Measurements from ENCODE around the gene UPB1. TPM values are rescaled to one million over a fixed set of nuclear protein-coding genes. Genes with fewer than 3 reads are reported as not detected.

The UPB1 gene
- total RNA-seq, 2 donors from 2014 or later, result 0.52 TPM; not detected in 1

DNA sequence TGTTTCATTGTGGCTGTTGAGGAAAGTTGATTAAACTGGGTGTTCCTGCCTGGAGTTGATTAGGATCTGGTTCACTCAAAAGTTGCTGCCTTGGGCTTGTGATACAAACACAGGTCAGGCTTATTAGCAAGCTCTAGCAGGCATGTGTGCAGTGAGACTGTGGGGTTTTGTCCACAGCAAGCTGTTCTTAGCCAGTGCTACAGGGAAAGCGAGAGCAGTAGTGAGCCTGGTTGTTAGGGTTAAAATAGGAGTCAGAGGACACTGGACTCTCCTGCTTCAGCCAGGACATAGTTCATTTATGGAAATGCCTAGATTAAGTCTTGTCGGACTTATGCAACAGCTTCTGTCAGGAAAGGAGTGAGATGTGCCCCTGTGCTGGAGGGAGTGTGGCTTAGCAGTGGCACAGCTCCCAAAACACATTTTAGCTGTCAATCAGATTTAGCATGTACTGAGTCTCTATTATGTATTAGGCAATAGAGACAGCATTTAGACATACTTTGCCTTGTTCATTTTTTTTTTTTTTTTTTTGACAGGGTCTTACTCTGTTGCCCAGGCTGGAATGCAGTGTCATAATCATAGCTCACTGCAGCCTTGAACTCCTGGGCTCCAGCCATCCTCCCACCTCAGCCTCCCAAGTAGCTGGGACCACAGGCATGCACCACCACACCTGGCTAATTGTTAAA is 69.4 kb downstream of the UPB1 start:
- no peak overlapping the region for H3K27ac ChIP-seq
- no peaks in the 10 kb centered on the region for H3K27me3 ChIP-seq
- no peak for DNase-seq
- TF ChIP-seq POLR2A (IDR thresholded peaks at IDR 0.05), result no peak
- TF ChIP-seq, protein P1, sequence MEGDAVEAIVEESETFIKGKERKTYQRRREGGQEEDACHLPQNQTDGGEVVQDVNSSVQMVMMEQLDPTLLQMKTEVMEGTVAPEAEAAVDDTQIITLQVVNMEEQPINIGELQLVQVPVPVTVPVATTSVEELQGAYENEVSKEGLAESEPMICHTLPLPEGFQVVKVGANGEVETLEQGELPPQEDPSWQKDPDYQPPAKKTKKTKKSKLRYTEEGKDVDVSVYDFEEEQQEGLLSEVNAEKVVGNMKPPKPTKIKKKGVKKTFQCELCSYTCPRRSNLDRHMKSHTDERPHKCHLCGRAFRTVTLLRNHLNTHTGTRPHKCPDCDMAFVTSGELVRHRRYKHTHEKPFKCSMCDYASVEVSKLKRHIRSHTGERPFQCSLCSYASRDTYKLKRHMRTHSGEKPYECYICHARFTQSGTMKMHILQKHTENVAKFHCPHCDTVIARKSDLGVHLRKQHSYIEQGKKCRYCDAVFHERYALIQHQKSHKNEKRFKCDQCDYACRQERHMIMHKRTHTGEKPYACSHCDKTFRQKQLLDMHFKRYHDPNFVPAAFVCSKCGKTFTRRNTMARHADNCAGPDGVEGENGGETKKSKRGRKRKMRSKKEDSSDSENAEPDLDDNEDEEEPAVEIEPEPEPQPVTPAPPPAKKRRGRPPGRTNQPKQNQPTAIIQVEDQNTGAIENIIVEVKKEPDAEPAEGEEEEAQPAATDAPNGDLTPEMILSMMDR (IDR thresholded peaks at IDR 0.05), result no peak
- WGBS, 2 donors, result 46 to 52% methylated on average over 2 of the region's 2 CpGs
- H3K9me3 ChIP-seq, result no peaks in the 10 kb centered on the region
- intact Hi-C loops (cut with DNase I), result no loop called here
- peak; percentile 24 for ATAC-seq
- peaks cover 20% of the 10 kb centered on the region for H3K4me1 ChIP-seq
- no peak overlapping the region for H3K4me3 ChIP-seq
- peaks cover 0 to 7% of the 10 kb centered on the region in 2 donors for H3K36me3 ChIP-seq (replicated peaks in 1 of 2; ENCODE audit: insufficient read depth in 1 of 2, low read depth in 2 of 2)

DNA sequence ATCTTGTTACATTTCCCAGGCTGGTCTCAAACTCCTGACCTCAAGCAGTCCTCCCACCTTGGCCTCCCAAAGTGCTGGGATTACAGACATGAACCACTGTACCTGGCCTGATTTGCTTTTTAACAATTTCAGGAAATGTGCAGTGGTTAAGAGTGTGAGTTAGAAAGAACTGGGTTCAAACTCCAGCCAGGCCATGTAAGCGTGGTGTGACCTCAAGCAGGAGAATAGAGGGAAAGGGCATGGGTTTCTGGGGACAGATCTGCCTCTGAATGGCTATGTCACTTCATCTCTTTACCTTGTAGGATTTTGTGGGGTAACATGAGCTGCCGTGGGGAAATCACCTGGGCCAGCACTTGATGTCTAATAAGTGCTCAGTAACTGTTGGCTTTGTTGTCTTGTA is 69.9 kb downstream of the UPB1 start:
- 88 to 94% methylated on average over 2 of the region's 2 CpGs for WGBS, 2 donors
- intact Hi-C loops (cut with DNase I), result no loop called here
- Histone ChIP-seq H3K4me3 (no peak overlapping the region), H3K27ac (no peak overlapping the region), H3K9me3 (no peaks in the 10 kb centered on the region), H3K27me3 (no peaks in the 10 kb centered on the region), H3K4me1 (peaks cover 20% of the 10 kb centered on the region), H3K36me3 (replicated peaks in 1 of 2; ENCODE audit: insufficient read depth in 1 of 2, low read depth in 2 of 2) (peaks cover 0 to 7% of the 10 kb centered on the region in 2 donors)
- no peak for ATAC-seq
- DNase-seq, result no peak
- TF ChIP-seq, protein P1 (IDR thresholded peaks at IDR 0.05), result no peak
- no peak for TF ChIP-seq POLR2A (IDR thresholded peaks at IDR 0.05)

DNA sequence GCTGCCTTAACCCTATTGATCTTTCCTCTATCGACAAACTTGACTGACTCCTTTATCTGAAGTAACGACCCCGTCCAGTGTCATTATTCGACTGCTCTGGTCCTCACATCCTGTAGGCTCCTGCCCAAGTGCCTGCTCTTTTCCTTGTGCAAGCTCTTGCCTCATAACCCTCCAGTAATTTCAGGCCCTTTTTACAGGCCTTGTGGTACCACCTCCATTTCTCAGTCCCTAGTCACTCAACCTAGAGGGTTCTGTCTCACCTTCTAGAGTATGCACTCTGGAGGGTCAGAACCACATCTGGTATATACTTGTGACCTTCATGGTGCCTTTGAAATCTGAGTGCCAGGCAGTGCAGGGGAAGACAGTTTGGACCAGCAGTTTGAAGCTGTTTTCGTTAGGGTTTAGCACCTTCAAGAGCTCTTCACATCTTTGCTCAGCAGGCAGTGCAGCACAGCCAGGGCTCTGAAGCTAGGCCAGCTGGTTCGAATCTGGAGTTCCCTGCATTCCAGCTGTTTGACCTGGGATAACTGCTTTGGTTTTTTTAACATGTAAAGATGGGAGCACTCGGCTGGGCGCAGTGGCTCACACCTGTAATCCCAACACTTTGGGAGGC is 71.9 kb downstream of the UPB1 start:
- no peak overlapping the region for H3K4me3 ChIP-seq
- intact Hi-C loops (cut with DNase I), result no loop called here
- ATAC-seq, result no peak
- WGBS, 2 donors, result 50 to 52% methylated on average over 8 of the region's 8 CpGs
- H3K4me1 ChIP-seq, result peaks cover 26% of the 10 kb centered on the region
- DNase-seq, result no peak
- H3K27me3 ChIP-seq, result no peaks in the 10 kb centered on the region
- no peaks in the 10 kb centered on the region for H3K9me3 ChIP-seq
- peaks cover under 1 to 7% of the 10 kb centered on the region in 2 donors for H3K36me3 ChIP-seq (replicated peaks in 1 of 2; ENCODE audit: insufficient read depth in 1 of 2, low read depth in 2 of 2)
- no peak overlapping the region for H3K27ac ChIP-seq
- TF ChIP-seq, protein P1 (IDR thresholded peaks at IDR 0.05), result no peak
- no peak for TF ChIP-seq POLR2A (IDR thresholded peaks at IDR 0.05)

DNA sequence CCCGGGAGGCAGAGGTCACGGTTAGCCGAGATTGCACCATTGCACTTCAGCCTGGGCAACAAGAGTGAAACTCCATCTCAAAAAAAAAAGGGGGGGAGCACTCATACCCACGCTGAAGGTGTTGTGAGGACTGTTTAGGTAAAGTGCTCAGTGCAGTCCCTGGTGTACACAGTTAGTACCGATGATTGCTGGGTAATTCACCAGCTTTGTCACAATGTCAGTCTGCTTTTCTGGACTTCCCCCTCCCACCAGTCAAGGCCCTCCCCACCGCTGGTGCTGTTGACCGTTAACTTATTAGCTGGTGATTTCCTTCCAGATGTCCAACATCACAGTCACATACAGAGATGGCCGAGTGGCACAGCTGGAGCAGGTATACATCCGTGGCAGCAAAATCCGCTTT is 72.5 kb downstream of the UPB1 start:
- H3K9me3 ChIP-seq, result no peaks in the 10 kb centered on the region
- peaks cover 5 to 7% of the 10 kb centered on the region in 2 donors for H3K36me3 ChIP-seq (replicated peaks in 1 of 2; ENCODE audit: insufficient read depth in 1 of 2, low read depth in 2 of 2)
- no peak overlapping the region for H3K4me3 ChIP-seq
- 74% methylated on average over 9 of the region's 10 CpGs for WGBS, 2 donors
- no peaks in the 10 kb centered on the region for H3K27me3 ChIP-seq
- ATAC-seq (no peak), DNase-seq (no peak)
- intact Hi-C loops (cut with DNase I), result no loop called here
- no peak overlapping the region for H3K27ac ChIP-seq
- H3K4me1 ChIP-seq, result peaks cover 27% of the 10 kb centered on the region
- TF ChIP-seq POLR2A (IDR thresholded peaks at IDR 0.05), result no peak
- TF ChIP-seq, protein P1 (IDR thresholded peaks at IDR 0.05), result no peak
